HepG2 (cell line): Measurements from ENCODE around the gene APRT. TPM values are rescaled to one million over a fixed set of nuclear protein-coding genes. Genes with fewer than 3 reads are reported as not detected.
"Not testable (repeated sequence)": the region's sequence is repeated elsewhere in the genome, so short reads cannot be mapped to it uniquely, and the experiment has no call there.

Experiments
- ATAC-seq: fragments of 200-7000 bp; cut with Tn5 transposase; 3 replicates; pipeline ENCODE4 v1.9.1; 2020; ENCODE audit warnings: mild to moderate bottlenecking, moderate library complexity
- BruUV-seq: library from RNA; stranded (reverse); fragments of 400-500 nt; replicated peaks from 2 replicates; lab custom pipeline; 2021; lab: Mats Ljungman, UMichigan
- CTCF ChIA-PET: fragments of 300-600 bp; formaldehyde crosslinking; extraction: SDS; loops from one replicate; lab custom pipeline; 2021; ENCODE audit warnings: low total read pairs, inconsistent platforms, low intra/inter-chr PET ratio; lab: Yijun Ruan, JAX
- POLR2A ChIA-PET: fragments of 350-600 bp; sonication (Branson Sonifier 250); formaldehyde crosslinking; loops from one replicate; lab custom pipeline; 2020; ENCODE audit warnings: antibody characterized with exemption, inconsistent platforms; lab: Yijun Ruan, JAX
- DNase-seq: peaks from one replicate; pipeline ENCODE4 v3.0.0-alpha.2; 2015; ENCODE audit warnings: low spot score
- FAIRE-seq: peaks from 3 replicates; lab custom pipeline; 2011; peaks lifted over from hg19 to GRCh38; lab: Jason Lieb, UNC
- H2AFZ ChIP-seq: one replicate; pipeline ENCODE4 v1.6.1; 2011; ENCODE audit warnings: low read length, inconsistent platforms
- H3K27ac ChIP-seq: fragments of 300-600 bp; 3 replicates; pipeline ENCODE4 v1.8.0; 2011; ENCODE audit warnings: mixed run types, mild to moderate bottlenecking, mixed read lengths, low read length, inconsistent platforms; ENCODE audit not compliant: insufficient read depth; ENCODE audit errors: extremely low read length
- H3K27me3 ChIP-seq, 2 experiments: fragments of 200-600 bp in 1 of 2; 2 replicates in 1 of 2; 3 replicates in 1 of 2; pipeline versions ENCODE4 v1.6.0 to v1.8.0; 2011; ENCODE audit warnings: low read length in 2 of 2, mild to moderate bottlenecking in 2 of 2, moderate library complexity in 2 of 2, inconsistent platforms in 1 of 2; ENCODE audit not compliant: insufficient read depth in 2 of 2, control insufficient read depth in 1 of 2
- H3K36me3 ChIP-seq, 2 experiments: fragments of 200-600 bp in 1 of 2; replicated peaks in 1 of 2; 2 replicates in 1 of 2; 3 replicates in 1 of 2; pipeline versions ENCODE4 v1.5.1 to v1.8.0; 2011; ENCODE audit warnings: low read length in 2 of 2, inconsistent platforms in 1 of 2; ENCODE audit not compliant: insufficient read depth in 2 of 2, control insufficient read depth in 1 of 2
- H3K4me1 ChIP-seq: 2 replicates; pipeline ENCODE4 v1.5.1; 2012; ENCODE audit warnings: low read length, inconsistent platforms; ENCODE audit not compliant: insufficient read depth
- H3K4me2 ChIP-seq: 2 replicates; pipeline ENCODE4 v1.6.0; 2011; ENCODE audit warnings: low read depth, low read length, inconsistent platforms
- H3K4me3 ChIP-seq, 3 experiments: fragments of 200-600 bp in 1 of 3; sonication (generic), shearing (Covaris generic) in 1 of 3; replicated peaks in 1 of 3; 2 replicates each; pipeline ENCODE4 v1.5.1; 2011 to 2016; ENCODE audit warnings: low read length in 3 of 3, inconsistent platforms in 2 of 3, low read depth in 2 of 3, mild to moderate bottlenecking in 2 of 3, control low read depth in 1 of 3, mixed read lengths in 1 of 3; ENCODE audit not compliant: insufficient read depth in 1 of 3
- H3K79me2 ChIP-seq: one replicate; pipeline ENCODE4 v1.6.1; 2011; ENCODE audit warnings: low read length, inconsistent platforms; ENCODE audit not compliant: insufficient read depth
- H3K9ac ChIP-seq: 2 replicates; pipeline ENCODE4 v1.6.0; 2011; ENCODE audit warnings: mild to moderate bottlenecking, low read depth, low read length, inconsistent platforms; ENCODE audit not compliant: insufficient read depth
- H3K9me3 ChIP-seq: 2 replicates; pipeline ENCODE4 v1.5.1; 2012; ENCODE audit warnings: mild to moderate bottlenecking, low read length
- H4K20me1 ChIP-seq: 2 replicates; pipeline ENCODE4 v1.6.0; 2011; ENCODE audit warnings: inconsistent platforms, mild to moderate bottlenecking, low read length, moderate library complexity; ENCODE audit not compliant: insufficient read depth
- ELF1 ChIP-seq: sonication (generic); formaldehyde crosslinking; IDR thresholded peaks from 2 replicates; pipeline ENCODE4 v1.4.0; 2020; ENCODE audit warnings: missing genetic modification reagents
- HNRNPL ChIP-seq: fragments of 200-400 bp; formaldehyde crosslinking; IDR thresholded peaks from 2 replicates; pipeline ENCODE4 v1.6.1; 2017; ENCODE audit warnings: mild to moderate bottlenecking, low read depth, low read length
- ZNF280B ChIP-seq: sonication (generic); formaldehyde crosslinking; IDR thresholded peaks from 2 replicates; pipeline ENCODE4 v1.5.0; 2020; ENCODE audit warnings: missing genetic modification reagents, mild to moderate bottlenecking, borderline replicate concordance
- WGBS: methylation state at CpG from one replicate; pipeline ENCODE4 v1.1.6; 2017; ENCODE audit warnings: low lambda C conversion rate; 5-methylcytosine and 5-hydroxymethylcytosine counted together
- in situ Hi-C: cut with HindIII; loops from 2 replicates; pipeline ENCODE4 v1.10.0; 2017; ENCODE audit warnings: low pct_unique_long_range_greater_than_20kb; ENCODE audit not compliant: extremely low pct_ligation_motif_present
- intact Hi-C: fragments of 100-400 bp; cut with micrococcal nuclease; formaldehyde crosslinking; loops from one replicate; pipeline ENCODE4 v1.10.0; 2022; ENCODE audit not compliant: unreplicated experiment
- polyA plus RNA-seq, 8 experiments: library from polyadenylated mRNA; depleted of rRNA in 3 of 8; stranded (reverse) in 7 of 8; unstranded in 1 of 8; fragments of >200 nt; fragmentation: Illumina TruSeq in 4 of 8; extraction: Trizol in 4 of 8; gene quantifications; 2 replicates each; pipeline versions ENCODE4 v1.2.1 to v1.2.3, GENCODE V29; 2011 to 2016; ENCODE audit warnings: low read depth in 4 of 8, missing spikeins in 1 of 8, mixed read lengths in 1 of 8; ENCODE audit not compliant: insufficient read depth in 1 of 8
- total RNA-seq, 5 experiments: library from RNA; depleted of rRNA; stranded (reverse); fragments of >200 nt; fragmentation: Illumina TruSeq; extraction: Trizol; gene quantifications; 2 replicates each; pipeline ENCODE4 v1.2.3, GENCODE V29; 2016; ENCODE audit warnings: low read depth in 1 of 5

The APRT gene
- total and polyA plus RNA-seq, 2 of the 13 experiments (the other 11 are each of a cell fraction or from before 2014, with no cell fraction given) = 155 to 242 TPM

GRCh38 chr16:88823646-88824045, 11.9 kb upstream of the APRT start:
- H3K9me3 ChIP-seq, CTCF ChIA-PET, H3K79me2 ChIP-seq, H3K27me3 ChIP-seq, H3K4me3 ChIP-seq, ATAC-seq, POLR2A ChIA-PET, H3K9ac ChIP-seq, H4K20me1 ChIP-seq, FAIRE-seq, H3K4me2 ChIP-seq, intact Hi-C loops, BruUV-seq, H3K36me3 ChIP-seq, in situ Hi-C loops, H3K27ac ChIP-seq, H2AFZ ChIP-seq, DNase-seq: not testable (repeated sequence)
- H3K4me1 ChIP-seq = peaks cover 11% of the 10 kb centered on the region
- TF ChIP-seq HNRNPL = 0 out of 2 replicates have a peak, but pooled peaks have one; percentile 29
- 86% methylated on average over 15 of the region's 31 CpGs for WGBS

GRCh38 chr16:88822281-88823040, 10.7 kb upstream of the APRT start:
- DNase-seq (no peak), FAIRE-seq (no peak), ATAC-seq (no peak)
- intact Hi-C loops = no loop called here
- no peaks in the 10 kb centered on the region for H3K79me2 ChIP-seq
- no peak overlapping the region for H3K9ac ChIP-seq
- no peaks in the 10 kb centered on the region for H3K36me3 ChIP-seq
- no peak overlapping the region for H3K4me3 ChIP-seq
- no peak overlapping the region for H3K27ac ChIP-seq
- TF ChIP-seq ELF1 = no peak
- TF ChIP-seq ZNF280B (CRISPR knock-in tag) = peak; percentile 22; the same call in 1 of the 2 replicates
- H3K9me3 ChIP-seq = no peaks in the 10 kb centered on the region
- in situ Hi-C loops = no loop called here
- 91% methylated on average over 19 of the region's 24 CpGs for WGBS
- BruUV-seq = no TSS peak
- no peak overlapping the region for H3K4me2 ChIP-seq
- no peak overlapping the region for H2AFZ ChIP-seq
- peaks cover 22% of the 10 kb centered on the region for H3K4me1 ChIP-seq
- no peaks in the 10 kb centered on the region for H4K20me1 ChIP-seq
- 0 out of 5 replicates have a peak, but pooled peaks cover 0 to 4% of the 10 kb centered on the region in 2 experiments for H3K27me3 ChIP-seq
- ChIA-PET CTCF (no interaction called here), POLR2A (no interaction called here)
